ENCODE measurements around the gene SLC5A6. TPM values are rescaled to one million over a fixed set of nuclear protein-coding genes. Genes with fewer than 3 reads are reported as not detected.
A peak's percentile ranks its signal among the peaks of the same experiment; 100 is the strongest.

Gene SLC5A6
- total and polyA plus RNA-seq, 12 donors = 5.3 to 20.5 (median 9.1) TPM

- no peak overlapping the region for H3K4me3 ChIP-seq
- H3K36me3 ChIP-seq = peaks cover 0 to 82% (median 27%) of the 10 kb centered on the region in 9 donors
- DNase-seq (no peak), ATAC-seq (no peak)
- intact Hi-C loops (cut with DNase I) = loop anchor here in 2 of 10 donors (10.0 kb wide), 2 partner anchors 136 to 146 kb away; partner anchors contain the start of gene GTF3C2 (in 1 of the 2)
- no peaks in the 10 kb centered on the region for H3K27me3 ChIP-seq
- H3K9me3 ChIP-seq = no peaks in the 10 kb centered on the region
- 89 to 97% methylated on average over 4 of the region's 4 CpGs for WGBS, 2 donors
- TF ChIP-seq CTCF (IDR thresholded peaks at IDR 0.05) = no peak
- no peak overlapping the region for H3K27ac ChIP-seq
- peaks cover 0 to 22% (median 16%) of the 10 kb centered on the region in 9 donors for H3K4me1 ChIP-seq
These were observed 6.5 kb upstream of the SLC5A6 start for GRCh38 chr2:27218614-27219013.

GRCh38 chr2:27217173-27218121, 5.4 kb upstream of the SLC5A6 start, which contains the start of gene CAD:
Gene CAD (plus strand): TSS chr2:27217369. CDS start chr2:27217552, 183 bp downstream.
- 3 to 4% methylated on average over 71 to 72 of the region's 72 CpGs for whole genome bisulfite sequencing, 2 donors
- no peaks in the 10 kb centered on the region for H3K27me3 ChIP-seq
- peak in 5 of 9 donors; percentile 8 to 37 (median 35) for TF ChIP-seq CTCF (IDR thresholded peaks at IDR 0.05)
- peaks cover 0 to 74% (median 21%) of the 10 kb centered on the region in 9 donors for H3K36me3 ChIP-seq
- no peaks in the 10 kb centered on the region for H3K9me3 ChIP-seq
- H3K4me3 ChIP-seq = peak within 1 kb of the TSS; percentile 50 to 78 (median 64)
- intact Hi-C loops (cut with DNase I) = loop anchor here in 2 of 10 donors (10.0 kb wide), 2 partner anchors 137 to 147 kb away; partner anchors contain the start of gene GTF3C2 (in 1 of the 2)
- DNase-seq (peak; percentile 80 to 87), ATAC-seq (peak; percentile 87 to 96 (median 93))
- H3K27ac ChIP-seq = peak within 1 kb of the TSS in 9 of 10 donors; percentile 26 to 83 (median 63)
- peaks cover 4 to 31% (median 26%) of the 10 kb centered on the region in 9 donors for H3K4me1 ChIP-seq

GRCh38 chr2:27216416-27217137, 4.5 kb upstream of the SLC5A6 start:
- TF ChIP-seq CTCF (IDR thresholded peaks at IDR 0.05) = no peak
- DNase-seq = no peak
- Histone ChIP-seq H3K27me3 (no peaks in the 10 kb centered on the region), H3K4me1 (peaks cover 4 to 31% (median 26%) of the 10 kb centered on the region in 9 donors), H3K27ac (peak overlapping the region in 6 of 10 donors; percentile 61 to 83 (median 70)), H3K9me3 (no peaks in the 10 kb centered on the region), H3K4me3 (peak overlapping the region; percentile 50 to 78 (median 64)), H3K36me3 (peaks cover 0 to 65% (median 15%) of the 10 kb centered on the region in 9 donors)
- ATAC-seq = no peak
- 88 to 89% methylated on average over 13 of the region's 13 CpGs for WGBS, 2 donors
- intact Hi-C loops (cut with DNase I) = loop anchor here in 2 of 10 donors (10.0 kb wide), 2 partner anchors 138 to 148 kb away; partner anchors contain the start of gene GTF3C2 (in 1 of the 2)

GRCh38 chr2:27214941-27215340, 2.9 kb upstream of the SLC5A6 start:
- Histone ChIP-seq H3K4me1 (peaks cover 7 to 38% (median 34%) of the 10 kb centered on the region in 9 donors), H3K4me3 (no peak overlapping the region), H3K27ac (no peak overlapping the region), H3K9me3 (no peaks in the 10 kb centered on the region), H3K36me3 (peaks cover 0 to 50% (median 8%) of the 10 kb centered on the region in 9 donors), H3K27me3 (no peaks in the 10 kb centered on the region)
- no peak for TF ChIP-seq CTCF (IDR thresholded peaks at IDR 0.05)
- intact Hi-C loops (cut with DNase I) = loop anchor here in 3 of 10 donors (5.0 to 10.0 kb wide), 3 partner anchors 140 to 150 kb away; partner anchors contain the start of gene GTF3C2 (in 2 of the 3)
- WGBS, 2 donors = 95 to 96% methylated on average over 3 of the region's 3 CpGs
- DNase-seq (no peak), ATAC-seq (no peak)

Data from heart right ventricle (tissue), 16 donors.